Endometrial microvascular endothelial cells (primary cell): ENCODE measurements around the gene IL1A. TPM values are rescaled to one million over a fixed set of nuclear protein-coding genes. Genes with fewer than 3 reads are reported as not detected.

ENCODE experiments used
- in situ Hi-C: cut with HindIII; loops from 2 replicates; pipeline ENCODE4 v1.10.0; 2017; ENCODE audit warnings: low sequenced_read_pairs, low pct_unique_long_range_greater_than_20kb; ENCODE audit errors: inconsistent ontology term
- total RNA-seq: library from RNA; depleted of rRNA; stranded (reverse); fragments of >200 nt; gene quantifications from one replicate; pipeline ENCODE4 v1.2.3, GENCODE V29; 2015; ENCODE audit errors: inconsistent ontology term

IL1A gene
- total RNA-seq, 1 donor from 2014 or later: 0.65 TPM

GRCh38 chr2:112740527-112740926, 43.8 kb downstream of the IL1A start:
- in situ Hi-C loops: no loop called here

DNA sequence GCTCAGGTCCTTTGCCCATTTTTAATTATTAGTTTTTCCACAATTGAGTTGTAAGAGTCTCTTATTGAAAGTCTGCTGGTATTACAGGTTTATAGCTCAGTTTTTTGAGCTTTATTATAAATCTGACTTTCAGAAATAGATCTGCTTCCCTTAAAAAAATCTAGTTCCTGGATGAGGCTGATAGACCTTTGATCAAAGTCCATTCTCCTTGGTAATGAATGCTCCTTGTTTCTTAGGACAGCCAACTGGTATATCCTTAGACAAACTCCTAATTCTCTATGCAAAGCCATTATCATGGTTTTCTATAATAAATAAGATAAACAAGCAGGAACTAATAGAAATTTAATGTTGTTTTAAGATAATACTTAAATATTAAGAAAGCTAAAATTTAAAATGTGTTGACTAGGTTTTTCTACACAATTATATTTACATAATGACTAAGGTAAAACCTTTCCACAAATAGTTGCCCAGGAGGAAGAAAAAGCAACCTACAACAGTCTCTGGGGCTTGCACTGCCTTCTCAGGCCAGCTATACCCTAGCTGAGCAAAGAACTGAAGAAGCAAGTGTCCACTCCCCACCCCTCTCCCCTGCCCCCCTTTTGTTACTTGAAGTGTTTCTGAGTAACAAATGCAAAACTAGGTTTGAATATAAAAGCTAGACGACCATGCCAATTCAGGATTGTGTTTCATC, 46.6 kb downstream of the IL1A start:
- in situ Hi-C loops: no loop called here

DNA sequence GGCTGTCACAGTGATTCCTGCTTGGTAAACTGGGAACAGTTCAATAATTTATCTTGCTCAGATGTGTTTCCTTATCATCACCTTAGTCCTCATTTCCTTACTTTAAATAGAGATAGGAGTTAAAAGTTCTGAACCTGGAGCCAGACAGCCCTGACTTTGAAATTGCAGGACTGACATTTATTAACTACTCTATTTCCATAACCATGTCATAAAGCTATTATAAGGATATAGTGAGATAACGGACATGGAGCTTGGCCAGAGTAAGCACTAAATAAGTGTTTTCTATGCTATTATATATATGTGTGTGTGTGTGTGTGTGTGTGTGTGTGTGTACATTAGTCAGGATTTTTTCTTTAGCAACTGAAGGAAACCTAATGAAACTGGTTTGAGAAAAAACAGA, 50.4 kb downstream of the IL1A start:
- in situ Hi-C loops: no loop called here

DNA sequence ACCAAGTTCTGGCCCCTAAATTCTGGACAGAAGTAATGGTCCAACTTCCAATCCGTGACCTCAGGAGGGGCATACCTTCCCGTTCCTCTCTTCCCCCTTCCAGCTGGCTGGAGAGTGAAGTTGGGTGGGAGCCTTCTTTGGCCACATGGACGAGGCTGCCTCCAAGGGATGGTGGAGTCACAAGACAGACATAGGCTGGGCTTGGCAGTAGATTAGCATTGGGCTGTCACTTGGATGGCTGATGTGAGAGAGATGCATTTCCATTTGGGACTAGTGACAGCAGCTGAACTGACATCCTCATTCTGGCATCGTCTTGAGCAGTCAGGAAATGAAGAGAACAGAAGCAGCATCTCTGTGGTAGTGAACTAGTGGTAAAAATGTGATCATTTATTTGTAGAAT, 50.8 kb downstream of the IL1A start:
- in situ Hi-C loops: no loop called here

GRCh38 chr2:112731479-112731878, 52.8 kb downstream of the IL1A start:
- in situ Hi-C loops: no loop called here

GRCh38 chr2:112730791-112731190, 53.5 kb downstream of the IL1A start:
- in situ Hi-C loops: no loop called here

DNA sequence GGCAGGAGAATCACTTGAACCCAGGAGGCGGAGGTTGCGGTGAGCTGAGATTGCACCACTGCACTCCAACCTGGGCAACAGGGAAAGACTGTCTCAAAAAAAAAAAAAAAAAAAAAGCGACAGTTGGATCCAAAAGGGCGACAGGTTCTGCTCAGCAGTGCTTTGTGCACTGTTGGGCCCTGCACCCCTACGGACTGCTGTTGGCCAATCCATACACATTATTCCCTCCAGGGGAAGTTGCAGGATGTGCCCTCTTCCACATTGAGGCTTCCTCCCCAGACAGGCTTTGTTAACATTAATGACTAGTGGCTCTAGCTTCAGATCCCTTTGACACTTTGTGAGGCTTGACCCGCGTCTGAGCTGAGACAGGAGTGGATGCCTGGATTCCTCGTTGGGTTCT, 54.1 kb downstream of the IL1A start:
- in situ Hi-C loops: no loop called here

- in situ Hi-C loops: no loop called here
Observed at GRCh38 chr2:112728378-112729175, 55.7 kb downstream of the IL1A start.

GRCh38 chr2:112728029-112728362, 56.3 kb downstream of the IL1A start:
- in situ Hi-C loops: no loop called here

- in situ Hi-C loops: no loop called here
Observed at GRCh38 chr2:112727276-112728028, 56.8 kb downstream of the IL1A start.

DNA sequence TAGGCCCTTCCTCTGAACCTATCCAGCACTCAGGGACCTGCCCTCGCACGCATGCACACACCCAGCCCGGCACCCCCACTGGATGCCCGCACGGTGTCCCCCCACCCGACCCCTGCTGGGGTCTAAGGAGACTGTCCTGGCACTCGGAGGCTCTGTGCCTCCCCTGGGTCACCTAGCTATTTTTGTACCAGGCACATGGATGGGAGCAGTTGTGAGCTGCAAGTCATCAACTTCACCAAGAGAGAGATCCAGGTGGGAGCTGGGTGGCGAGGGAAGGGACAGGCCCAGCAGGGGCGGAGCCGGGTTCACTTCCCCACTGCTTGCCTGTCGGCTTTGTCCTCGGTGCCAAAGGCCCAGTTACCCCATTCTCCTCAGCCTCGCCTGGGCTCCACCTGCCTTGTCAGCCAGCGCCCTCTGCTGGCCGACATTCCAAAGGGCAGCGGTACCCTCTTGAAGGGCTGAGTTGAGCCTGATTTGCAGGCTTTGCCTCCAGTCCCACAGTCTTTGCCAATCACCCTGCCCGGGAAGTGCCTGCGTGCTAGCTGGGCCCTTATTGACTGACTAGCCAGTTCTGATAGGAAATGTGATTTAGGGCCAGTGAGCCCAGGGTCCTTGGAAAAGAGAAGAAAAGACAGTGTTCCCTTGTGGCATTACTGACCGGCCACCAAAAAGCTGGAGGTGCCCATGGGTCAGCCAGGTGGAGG, 57.7 kb downstream of the IL1A start:
- in situ Hi-C loops: no loop called here

- in situ Hi-C loops: no loop called here
Observed at GRCh38 chr2:112725545-112726457, 58.5 kb downstream of the IL1A start.

DNA sequence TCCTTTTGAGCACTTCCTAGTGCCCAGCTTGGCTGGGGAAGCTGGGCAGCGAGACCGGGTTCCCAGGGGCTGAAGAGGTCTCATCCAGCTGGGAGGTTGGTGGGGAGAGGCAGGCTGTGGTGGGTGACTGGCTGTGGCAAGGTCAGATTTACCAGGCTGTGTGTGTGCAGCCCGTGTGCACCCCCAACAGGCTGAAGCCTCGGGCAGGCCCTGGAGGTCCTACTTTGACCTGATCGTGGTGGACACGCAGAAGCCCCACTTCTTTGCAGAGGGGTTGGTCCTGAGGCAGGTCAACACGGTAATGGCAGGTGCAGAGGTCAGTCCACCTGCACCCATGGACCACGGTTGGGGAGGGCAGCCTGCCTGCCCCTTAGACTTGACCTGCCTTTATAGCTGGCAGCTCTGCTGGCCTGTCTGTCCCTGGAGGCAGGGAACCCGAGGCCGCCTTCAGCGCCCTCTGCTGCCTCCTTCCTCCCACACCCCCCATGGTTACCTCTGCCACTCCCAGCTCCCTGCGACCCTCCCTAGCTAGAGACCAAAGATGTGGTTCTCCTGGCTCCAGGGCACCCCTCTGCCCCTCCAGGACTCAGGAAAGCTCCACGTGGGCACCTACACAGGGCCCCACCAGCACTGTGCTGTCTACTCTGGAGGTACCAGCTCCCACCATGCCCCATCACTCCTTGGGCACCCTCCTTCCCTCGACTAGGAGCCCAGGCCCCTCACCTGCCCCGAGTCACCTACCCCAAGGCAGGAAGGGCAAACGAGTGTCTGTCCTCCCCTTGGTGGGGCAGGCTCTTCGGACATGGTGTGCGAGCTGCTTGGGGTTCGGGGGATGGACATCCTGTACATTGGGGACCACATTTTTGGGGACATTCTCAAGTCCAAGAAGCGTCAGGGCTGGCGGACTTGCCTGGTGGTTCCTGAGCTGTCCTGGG, 59.4 kb downstream of the IL1A start:
- in situ Hi-C loops: no loop called here

- in situ Hi-C loops: no loop called here
Observed at GRCh38 chr2:112723995-112724394, 60.3 kb downstream of the IL1A start.
